Measurements from ENCODE around the gene SGTA. TPM values are rescaled to one million over a fixed set of nuclear protein-coding genes. Genes with fewer than 3 reads are reported as not detected.
A peak's percentile ranks its signal among the peaks of the same experiment; 100 is the strongest.

Gene SGTA
- total and polyA plus RNA-seq, 2 of the 13 experiments (the other 11 are each of a cell fraction or from before 2014, with no cell fraction given): 43.9 to 47.4 TPM

DNA sequence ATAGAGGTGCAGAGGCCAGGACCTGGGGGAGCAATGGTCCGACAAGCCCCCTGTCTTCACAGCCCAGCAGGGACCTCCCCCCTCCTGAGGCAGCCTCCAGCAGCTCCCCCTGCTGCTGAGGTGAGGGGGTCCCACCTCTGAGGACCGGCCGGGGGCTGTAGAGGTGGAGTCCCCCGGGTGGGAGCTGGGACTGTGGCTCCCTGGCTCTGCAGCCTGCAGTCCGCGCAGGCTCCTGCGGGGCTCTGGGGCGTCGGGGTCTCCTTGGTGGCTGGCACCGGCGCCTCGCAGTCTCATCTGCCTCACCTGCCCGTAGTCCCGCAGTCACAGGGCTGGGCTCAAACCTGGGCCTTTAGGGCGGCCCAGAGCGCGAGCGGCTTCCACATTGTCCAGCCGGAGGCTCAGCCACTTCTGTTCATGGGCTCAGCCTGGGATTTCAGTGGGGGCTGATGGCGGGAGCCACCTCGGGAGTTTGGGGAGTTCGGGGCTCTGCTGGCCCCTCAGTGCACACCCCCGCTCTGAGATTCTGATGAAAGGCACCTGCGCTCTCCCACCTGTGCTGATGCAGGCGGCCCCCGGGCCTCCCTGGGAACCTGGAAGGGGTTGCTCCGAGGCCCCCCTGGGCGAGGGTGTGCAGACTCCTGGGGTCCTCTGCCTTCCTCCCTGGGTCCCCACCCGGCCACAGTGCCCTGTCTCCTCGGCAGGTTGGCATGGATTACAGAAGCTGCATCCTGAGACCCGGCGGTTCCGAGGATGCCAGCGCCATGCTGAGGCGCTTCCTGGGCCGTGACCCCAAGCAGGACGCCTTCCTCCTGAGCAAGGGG, 29.6 kb upstream of the SGTA start:
- CTCF ChIA-PET (ENCODE audit: low intra/inter-chr PET ratio, low total read pairs): no interaction called here

More for the DNA sequence above, 29.6 kb upstream of the SGTA start:
- Histone ChIP-seq H2AFZ (ENCODE audit: low read length) (no peak overlapping the region), H4K20me1 (ENCODE audit: insufficient read depth, low read length) (no peaks in the 10 kb centered on the region), H3K27me3 (ENCODE audit: control insufficient read depth in 1 of 2, insufficient read depth in 2 of 2, low read length in 2 of 2) (no peaks in the 10 kb centered on the region), H3K4me1 (ENCODE audit: insufficient read depth, low read length) (peaks cover 18% of the 10 kb centered on the region), H3K4me3 (replicated peaks in 1 of 3; ENCODE audit: insufficient read depth in 1 of 3, low read depth in 2 of 3, low read length in 3 of 3) (no peak overlapping the region), H3K27ac (ENCODE audit: extremely low read length, insufficient read depth, low read length) (no peak overlapping the region), H3K4me2 (ENCODE audit: low read depth, low read length) (no peak overlapping the region), H3K9ac (ENCODE audit: insufficient read depth, low read depth, low read length) (no peak overlapping the region), H3K9me3 (ENCODE audit: low read length) (no peaks in the 10 kb centered on the region), H3K36me3 (replicated peaks in 1 of 2; ENCODE audit: control insufficient read depth in 1 of 2, insufficient read depth in 2 of 2, low read length in 2 of 2) (peaks cover 9 to 30% of the 10 kb centered on the region in 2 experiments; a peak in 4 of 5 replicates), H3K79me2 (ENCODE audit: insufficient read depth, low read length) (no peaks in the 10 kb centered on the region)
- POLR2A ChIA-PET: interaction anchor here (2.1 to 2.5 kb wide), 2 partner anchors 29 to 54 kb away, joined by 6 to 18 read pairs; partner anchors contain the start of genes SGTA and ZNF556
- WGBS (ENCODE audit: low lambda C conversion rate): 100% methylated on average over 2 of the region's 37 CpGs
- in situ Hi-C loops (cut with HindIII; ENCODE audit: extremely low pct_ligation_motif_present, low pct_unique_long_range_greater_than_20kb): loop anchor here (10.0 kb wide), 1 partner anchor 62 kb away; no protein-coding TSS in a partner anchor
- ATAC-seq: no peak
- intact Hi-C loops (cut with micrococcal nuclease; ENCODE audit: unreplicated experiment): no loop called here
- no peak for DNase-seq (ENCODE audit: low spot score)
- no peak for TF ChIP-seq MLLT10 (CRISPR knock-in tag; IDR thresholded peaks at IDR 0.05)
- no peak for TF ChIP-seq ZBTB37 (CRISPR knock-in tag; IDR thresholded peaks at IDR 0.05)
- no peak for TF ChIP-seq ZMAT3 (CRISPR knock-in tag; conservative IDR thresholded peaks at IDR 0.05)
- 0 out of 2 replicates have a peak, but pooled peaks have one; percentile 1 for TF ChIP-seq TOPORS (CRISPR knock-in tag; IDR thresholded peaks at IDR 0.05)
- no peak for TF ChIP-seq ZNF883 (CRISPR knock-in tag; IDR thresholded peaks at IDR 0.05; ENCODE audit: not compliant biosample characterization)
- TF ChIP-seq GTF3A (CRISPR knock-in tag; conservative IDR thresholded peaks at IDR 0.05): no peak
- peak; percentile 30 for TF ChIP-seq RBFOX2 (IDR thresholded peaks at IDR 0.05; ENCODE audit: low read depth, low read length)
- no peak for TF ChIP-seq SYNCRIP (IDR thresholded peaks at IDR 0.05; ENCODE audit: insufficient read depth, low read depth, low read length)
- TF ChIP-seq AGO2 (optimal IDR thresholded peaks at IDR 0.05; ENCODE audit: low read depth, low read length): peak; percentile 64
- no peak for TF ChIP-seq EZH2 (conservative IDR thresholded peaks at IDR 0.05; ENCODE audit: low read depth, low read length)
- BruUV-seq (replicated peaks): no TSS peak
- FAIRE-seq: no peak

All from HepG2 (cell line).